HepG2 (cell line): ENCODE measurements around the gene EDC3. TPM values are rescaled to one million over a fixed set of nuclear protein-coding genes. Genes with fewer than 3 reads are reported as not detected.

Experiments
- AKAP8 ChIP-seq: sonication (generic); formaldehyde crosslinking; IDR thresholded peaks from 2 replicates; pipeline ENCODE4 v1.5.1; 2020; ENCODE audit warnings: mild to moderate bottlenecking, missing genetic modification reagents
- ARID4A ChIP-seq: sonication (generic); formaldehyde crosslinking; IDR thresholded peaks from 2 replicates; pipeline ENCODE4 v1.5.0; 2020; ENCODE audit warnings: mild to moderate bottlenecking, missing genetic modification reagents, borderline replicate concordance
- ARNT2 ChIP-seq: sonication (generic); formaldehyde crosslinking; IDR thresholded peaks from 2 replicates; pipeline ENCODE4 v1.8.0; 2022; ENCODE audit warnings: mild to moderate bottlenecking, low read depth, missing genetic modification reagents, moderate library complexity
- BRCA1 ChIP-seq: sonication (generic); formaldehyde crosslinking; IDR thresholded peaks from 2 replicates; pipeline ENCODE4 v1.4.0; 2020; ENCODE audit warnings: missing genetic modification reagents
- CBX5 ChIP-seq: sonication (generic); formaldehyde crosslinking; IDR thresholded peaks from 2 replicates; pipeline ENCODE4 v1.4.0; 2020; ENCODE audit warnings: missing genetic modification reagents, borderline replicate concordance
- DZIP1 ChIP-seq: sonication (generic); formaldehyde crosslinking; IDR thresholded peaks from 2 replicates; pipeline ENCODE4 v1.5.0; 2020; ENCODE audit warnings: mild to moderate bottlenecking, missing genetic modification reagents
- EP300 ChIP-seq, 3 experiments: sonication (generic) in 1 of 3; formaldehyde crosslinking in 1 of 3; IDR thresholded peaks; 2 replicates each; pipeline versions ENCODE4 v1.5.1 to v1.6.1; 2011 to 2020; ENCODE audit warnings: low read depth in 2 of 3, low read length in 2 of 3, borderline replicate concordance in 1 of 3, improper control_type of control experiment in 1 of 3, mild to moderate bottlenecking in 1 of 3, missing genetic modification reagents in 1 of 3, moderate library complexity in 1 of 3
- FOXM1 ChIP-seq: sonication (generic); formaldehyde crosslinking; IDR thresholded peaks from 2 replicates; pipeline ENCODE4 v1.5.0; 2020; ENCODE audit warnings: missing genetic modification reagents
- MYC ChIP-seq: sonication (generic); formaldehyde crosslinking; IDR thresholded peaks from 2 replicates; pipeline ENCODE4 v1.9.0; 2021; ENCODE audit warnings: missing genetic modification reagents, borderline replicate concordance
- NR3C1 ChIP-seq: sonication (generic); formaldehyde crosslinking; IDR thresholded peaks from 2 replicates; pipeline ENCODE4 v1.4.0; 2020; ENCODE audit warnings: missing genetic modification reagents
- PHF8 ChIP-seq: sonication (generic); formaldehyde crosslinking; IDR thresholded peaks from 2 replicates; pipeline ENCODE4 v1.5.0; 2020; ENCODE audit warnings: missing genetic modification reagents
- SRSF1 ChIP-seq: fragments of 200-400 bp; formaldehyde crosslinking; optimal IDR thresholded peaks from 2 replicates; pipeline ENCODE3; 2017; ENCODE audit warnings: mild to moderate bottlenecking, low read depth, low read length, moderate library complexity
- TGIF2 ChIP-seq: IDR thresholded peaks from 2 replicates; pipeline ENCODE4 v1.6.1; 2016; ENCODE audit warnings: control low read depth, missing compliant biosample characterization
- TMF1 ChIP-seq: sonication (generic); formaldehyde crosslinking; IDR thresholded peaks from 2 replicates; pipeline ENCODE4 v1.8.1; 2022; ENCODE audit warnings: low read depth, missing genetic modification reagents
- ZBTB21 ChIP-seq: sonication (generic); formaldehyde crosslinking; IDR thresholded peaks from 2 replicates; pipeline ENCODE4 v1.4.0; 2020; ENCODE audit warnings: missing genetic modification reagents
- ZNF12 ChIP-seq: sonication (generic); formaldehyde crosslinking; IDR thresholded peaks from 2 replicates; pipeline ENCODE4 v1.5.0; 2020; ENCODE audit warnings: missing genetic modification reagents
- ZNF264 ChIP-seq: sonication (generic); formaldehyde crosslinking; IDR thresholded peaks from 2 replicates; pipeline ENCODE4 v1.4.0; 2020; ENCODE audit warnings: missing genetic modification reagents
- ZNF292 ChIP-seq: sonication (generic); formaldehyde crosslinking; IDR thresholded peaks from 2 replicates; pipeline ENCODE4 v1.8.1; 2022; ENCODE audit warnings: mild to moderate bottlenecking, low read depth, missing genetic modification reagents, borderline replicate concordance
- ZNF34 ChIP-seq: sonication (generic); formaldehyde crosslinking; IDR thresholded peaks from 2 replicates; pipeline ENCODE4 v1.4.0; 2020; ENCODE audit warnings: mild to moderate bottlenecking, missing genetic modification reagents, borderline replicate concordance
- ZNF552 ChIP-seq: sonication (generic); formaldehyde crosslinking; IDR thresholded peaks from 2 replicates; pipeline ENCODE4 v1.9.0; 2022; ENCODE audit warnings: missing genetic modification reagents, mild to moderate bottlenecking, borderline replicate concordance
- ZNF605 ChIP-seq: sonication (generic); formaldehyde crosslinking; IDR thresholded peaks from 2 replicates; pipeline ENCODE4 v1.8.0; 2022; ENCODE audit warnings: mild to moderate bottlenecking, missing genetic modification reagents
- ZNF629 ChIP-seq: sonication (generic); formaldehyde crosslinking; conservative IDR thresholded peaks from 2 replicates; pipeline ENCODE4 v1.5.0; 2020; ENCODE audit warnings: missing genetic modification reagents
- ZNF674 ChIP-seq: sonication (generic); formaldehyde crosslinking; IDR thresholded peaks from 2 replicates; pipeline ENCODE4 v1.5.0; 2020; ENCODE audit warnings: low read depth, mild to moderate bottlenecking, missing genetic modification reagents
- ZNF883 ChIP-seq: sonication (generic); formaldehyde crosslinking; IDR thresholded peaks from 2 replicates; pipeline ENCODE4 v1.5.1; 2020; ENCODE audit warnings: mild to moderate bottlenecking, missing genetic modification reagents; ENCODE audit errors: not compliant biosample characterization
- polyA plus RNA-seq, 8 experiments: library from polyadenylated mRNA; depleted of rRNA in 3 of 8; stranded (reverse) in 7 of 8; unstranded in 1 of 8; fragments of >200 nt; fragmentation: Illumina TruSeq in 4 of 8; extraction: Trizol in 4 of 8; gene quantifications; 2 replicates each; pipeline versions ENCODE4 v1.2.1 to v1.2.3, GENCODE V29; 2011 to 2016; ENCODE audit warnings: low read depth in 4 of 8, missing spikeins in 1 of 8, mixed read lengths in 1 of 8; ENCODE audit not compliant: insufficient read depth in 1 of 8
- total RNA-seq, 5 experiments: library from RNA; depleted of rRNA; stranded (reverse); fragments of >200 nt; fragmentation: Illumina TruSeq; extraction: Trizol; gene quantifications; 2 replicates each; pipeline ENCODE4 v1.2.3, GENCODE V29; 2016; ENCODE audit warnings: low read depth in 1 of 5

The EDC3 gene
- total and polyA plus RNA-seq, 2 of the 13 experiments (the other 11 are each of a cell fraction or from before 2014, with no cell fraction given) = 17.4 to 32.0 TPM

- TF ChIP-seq ZNF292 (peak; percentile 97; the same call in 1 of the 2 replicates), ZNF883 (CRISPR knock-in tag) (no peak), CBX5 (CRISPR knock-in tag) (peak; percentile 36; the same call in 1 of the 2 replicates), BRCA1 (CRISPR knock-in tag) (0 out of 2 replicates have a peak, but pooled peaks have one; percentile 60), DZIP1 (no peak), ZNF674 (no peak), NR3C1 (CRISPR knock-in tag) (no peak), TMF1 (CRISPR knock-in tag) (peak; percentile 56; the same call in 1 of the 2 replicates), MYC (no peak), ARNT2 (peak; percentile 66), SRSF1 (no peak), ZNF12 (CRISPR knock-in tag) (no peak), ZNF34 (no peak), ZBTB21 (CRISPR knock-in tag) (no peak; the same call in 1 of the 2 replicates), FOXM1 (CRISPR knock-in tag) (no peak), TGIF2 (CRISPR knock-in tag) (no peak), ARID4A (CRISPR knock-in tag) (peak; percentile 74; the same call in 1 of the 2 replicates), ZNF629 (CRISPR knock-in tag) (no peak), ZNF264 (peak; percentile 92), ZNF552 (CRISPR knock-in tag) (peak; percentile 90), AKAP8 (CRISPR knock-in tag) (no peak), EP300 (IDR thresholded peaks at IDR 0.05; ENCODE audit: low read depth in 2 of 2, low read length in 2 of 2) (peak; percentile 75 to 90), EP300 (CRISPR knock-in tag; IDR thresholded peaks at IDR 0.05; ENCODE audit: borderline replicate concordance) (peak; percentile 60; the same call in 1 of the 2 replicates), PHF8 (CRISPR knock-in tag) (no peak), ZNF605 (CRISPR knock-in tag) (no peak)
These were observed 34.9 kb upstream of the EDC3 start (continued) for GRCh38 chr15:74730619-74731316.
